Measurements from ENCODE around the gene DAP.
A peak's percentile ranks its signal among the peaks of the same experiment; 100 is the strongest.

Gene DAP

GRCh38 chr5:10760096-10760920, 726 bp downstream of the DAP start:
- peak; percentile 68 for DNase-seq

- DNase-seq, result no peak
These were observed 1.9 kb downstream of the DAP start for GRCh38 chr5:10759111-10759510.

GRCh38 chr5:10757922-10758555, 3.0 kb downstream of the DAP start:
- no peak for DNase-seq

GRCh38 chr5:10757043-10757442, 4.0 kb downstream of the DAP start:
- DNase-seq, result no peak

DNA sequence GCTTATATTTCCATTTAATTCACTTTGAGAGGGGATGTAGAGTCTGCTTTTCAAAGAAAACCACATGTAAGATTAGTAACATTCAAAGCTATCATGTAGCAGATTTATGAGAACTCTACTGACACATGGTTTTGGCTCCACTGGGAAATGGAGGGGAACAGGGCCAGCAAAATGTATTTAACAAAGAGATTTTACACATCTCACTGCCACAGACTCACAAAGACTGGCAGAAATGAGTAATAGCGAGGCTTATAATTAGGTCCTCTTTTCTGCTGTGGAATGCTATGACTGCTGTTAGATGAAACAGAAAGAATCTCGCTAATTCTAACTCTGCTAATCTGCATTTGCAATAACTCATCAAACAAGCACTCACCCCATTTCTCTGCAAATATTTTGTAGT, 4.5 kb downstream of the DAP start:
- DNase-seq, result peak; percentile 93

DNA sequence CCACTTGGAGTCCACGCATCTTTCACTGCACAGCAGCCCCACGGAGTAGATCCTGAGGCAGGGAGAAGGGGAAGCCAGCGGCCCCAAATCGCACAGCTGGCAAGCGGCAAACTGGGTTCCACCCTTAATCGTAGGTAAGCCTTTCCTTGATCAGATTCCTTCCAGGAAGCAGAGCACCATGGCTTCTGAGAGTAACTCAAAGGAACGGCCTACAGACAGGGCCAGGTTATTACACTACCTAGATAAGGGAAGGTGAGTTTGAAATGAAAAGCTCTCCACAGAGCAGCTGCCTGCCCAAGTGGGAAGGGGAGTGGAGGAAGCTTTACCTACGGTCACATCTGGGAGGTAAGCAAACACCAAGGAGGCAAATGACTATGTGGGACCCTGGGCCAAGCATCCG, 7.9 kb downstream of the DAP start:
- no peak for DNase-seq

DNA sequence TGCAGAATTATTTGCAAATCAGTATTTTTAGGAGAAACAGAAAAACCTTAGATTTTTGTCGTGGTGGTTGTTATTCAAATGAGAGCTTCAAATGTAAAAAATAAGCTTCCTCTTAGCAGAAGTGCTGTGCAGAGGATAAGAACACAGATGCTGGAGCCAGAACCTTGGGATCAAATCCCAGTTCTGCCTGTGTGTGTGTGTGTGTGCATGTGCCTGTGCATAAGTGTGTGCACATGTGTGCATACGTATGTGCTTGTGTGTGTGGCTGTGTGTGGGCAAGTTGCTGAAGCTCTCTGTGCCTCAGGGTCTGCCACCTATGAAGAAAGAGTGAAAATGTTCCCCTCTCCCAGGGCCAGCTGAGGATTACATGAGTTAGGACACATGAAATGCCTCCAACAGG, 8.6 kb downstream of the DAP start:
- no peak for DNase-seq

DNA sequence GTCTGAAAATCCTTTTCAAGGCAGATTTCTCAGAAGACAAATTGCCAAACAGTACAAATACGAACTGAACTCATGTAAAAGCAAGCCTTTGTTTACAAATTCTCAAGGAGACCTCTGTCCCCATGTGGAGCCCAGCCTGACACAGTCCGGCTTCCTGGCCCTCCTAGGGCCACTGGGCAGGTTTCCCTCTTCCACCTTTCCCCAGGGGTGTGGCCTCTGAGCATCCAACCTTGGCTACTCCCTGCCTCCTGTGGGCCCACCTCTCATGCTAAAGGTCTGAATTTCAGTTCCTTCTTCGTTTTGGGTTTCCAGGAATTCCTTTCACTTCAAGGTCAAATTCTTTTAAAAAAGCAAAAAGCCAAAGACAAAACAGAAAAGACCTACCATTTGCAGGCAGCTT, 10.1 kb downstream of the DAP start:
- DNase-seq, result no peak

- no peak for DNase-seq
These were observed 13.1 kb downstream of the DAP start for GRCh38 chr5:10747678-10748622.

DNA sequence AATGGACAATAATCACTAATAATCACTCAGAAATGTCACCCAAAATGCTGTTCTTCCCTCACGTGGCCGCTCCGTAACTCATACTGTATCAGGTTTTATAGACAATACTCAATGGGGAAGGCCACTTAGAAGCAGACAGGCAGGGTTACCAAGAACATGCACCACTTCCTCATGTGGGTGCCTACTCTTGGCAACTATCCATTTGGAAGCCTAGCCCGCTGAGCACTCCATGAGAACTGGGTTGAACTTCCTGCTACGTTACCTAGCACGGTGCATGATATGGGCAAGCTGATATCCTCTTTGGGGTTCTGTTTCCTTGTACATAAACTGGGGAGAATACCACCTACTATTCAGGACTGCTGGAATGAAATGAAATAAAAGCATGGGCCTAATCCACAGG, 14.3 kb downstream of the DAP start:
- DNase-seq, result no peak

DNA sequence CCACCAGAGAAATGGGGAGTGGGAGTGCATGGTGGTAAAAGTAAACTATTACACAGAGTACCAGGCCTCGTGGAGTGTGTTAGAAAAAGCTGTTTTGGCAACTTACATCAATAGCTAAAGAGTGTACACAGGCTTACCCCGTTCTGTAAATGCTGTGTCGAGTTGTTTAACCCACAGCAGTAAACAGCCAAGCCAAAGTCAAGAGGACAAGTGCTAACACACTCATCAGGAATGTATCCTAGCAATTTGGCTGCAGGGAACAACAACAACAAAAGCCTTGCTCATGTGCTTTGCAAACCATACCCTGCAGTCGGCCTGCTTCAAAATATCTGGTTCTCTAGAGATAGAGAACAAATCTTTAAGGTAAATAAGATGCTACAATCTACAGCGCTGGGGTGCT, 15.9 kb downstream of the DAP start:
- no peak for DNase-seq

GRCh38 chr5:10744681-10745080, 16.4 kb downstream of the DAP start:
- DNase-seq, result no peak

DNA sequence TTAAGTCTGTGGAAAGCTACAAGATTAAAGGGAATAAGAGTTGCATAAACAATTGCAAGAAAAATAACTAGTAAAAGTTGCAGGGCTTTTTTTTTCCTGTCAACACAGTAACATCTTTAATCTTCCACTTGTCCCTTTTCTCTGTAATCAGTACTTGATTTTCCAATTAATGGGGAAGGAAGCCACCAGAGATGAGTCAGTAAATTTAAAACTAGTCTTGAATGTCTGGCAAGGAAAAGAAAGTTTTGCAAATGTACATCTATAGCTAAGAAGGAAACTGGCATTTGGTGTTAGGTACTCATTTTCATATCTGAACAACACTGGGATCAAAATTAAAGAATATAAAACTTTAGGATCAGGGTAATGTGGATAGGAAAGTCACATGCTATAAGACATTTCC, 17.1 kb downstream of the DAP start:
- DNase-seq, result no peak

- DNase-seq, result no peak
These were observed 17.5 kb downstream of the DAP start for GRCh38 chr5:10743526-10743925.

DNA sequence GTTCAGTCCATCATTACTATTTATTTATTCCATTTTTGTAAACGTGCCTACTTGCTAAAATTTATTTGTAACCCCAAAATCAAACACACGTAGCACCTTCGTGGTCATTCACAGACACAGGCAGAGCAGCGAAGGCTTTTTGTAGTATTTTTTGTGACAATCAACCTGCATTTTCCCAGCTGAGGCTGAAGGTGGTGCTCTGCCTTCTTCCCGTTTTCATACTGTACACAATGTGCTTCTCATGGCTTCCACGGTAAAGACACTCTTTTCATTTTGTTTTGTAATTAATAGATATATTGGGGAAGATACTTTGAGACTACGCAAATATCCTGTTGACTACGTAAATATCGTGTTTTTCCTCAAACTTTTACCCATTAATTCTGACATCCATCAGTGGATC, 19.4 kb downstream of the DAP start:
- no peak for DNase-seq

GRCh38 chr5:10740384-10740783, 20.6 kb downstream of the DAP start:
- no peak for DNase-seq

DNA sequence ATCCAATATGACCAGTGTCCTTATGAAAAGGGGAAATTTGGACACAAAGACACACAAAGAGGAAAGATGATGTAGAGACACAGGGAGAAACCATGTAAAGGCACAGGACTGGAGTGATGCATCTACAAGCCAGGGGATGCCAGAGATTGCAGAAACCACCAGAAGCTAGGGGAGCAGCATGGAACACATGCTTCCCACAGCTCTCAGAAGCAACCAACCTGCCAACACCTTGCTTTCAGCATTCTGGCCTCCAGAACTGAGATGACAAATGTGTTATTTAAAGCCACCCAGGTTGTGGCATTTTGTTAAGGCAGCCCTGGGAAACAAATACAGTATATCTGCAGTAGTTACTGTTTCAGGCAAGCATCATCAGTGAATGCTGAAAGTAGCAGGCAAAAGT, 23.2 kb downstream of the DAP start:
- DNase-seq, result no peak

DNA sequence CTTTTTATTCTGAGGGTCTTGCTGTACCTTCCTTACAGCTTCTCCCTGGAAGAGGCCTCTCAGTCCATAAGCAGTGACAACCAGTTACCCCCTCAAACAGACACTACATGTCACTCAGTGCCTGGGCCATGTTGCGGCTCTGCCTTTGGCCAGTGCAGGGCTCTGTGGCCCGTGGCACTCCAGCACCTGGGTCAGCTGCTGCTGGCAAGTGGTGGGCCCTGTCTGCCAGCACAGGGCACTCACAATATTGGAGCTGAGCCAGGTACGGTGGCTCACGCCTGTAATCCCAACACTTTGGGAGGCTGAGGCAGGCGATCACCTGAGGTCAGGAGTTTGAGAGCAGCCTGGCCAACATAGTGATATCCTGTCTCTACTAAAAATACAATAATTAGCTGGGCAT, 24.2 kb downstream of the DAP start:
- no peak for DNase-seq

DNA sequence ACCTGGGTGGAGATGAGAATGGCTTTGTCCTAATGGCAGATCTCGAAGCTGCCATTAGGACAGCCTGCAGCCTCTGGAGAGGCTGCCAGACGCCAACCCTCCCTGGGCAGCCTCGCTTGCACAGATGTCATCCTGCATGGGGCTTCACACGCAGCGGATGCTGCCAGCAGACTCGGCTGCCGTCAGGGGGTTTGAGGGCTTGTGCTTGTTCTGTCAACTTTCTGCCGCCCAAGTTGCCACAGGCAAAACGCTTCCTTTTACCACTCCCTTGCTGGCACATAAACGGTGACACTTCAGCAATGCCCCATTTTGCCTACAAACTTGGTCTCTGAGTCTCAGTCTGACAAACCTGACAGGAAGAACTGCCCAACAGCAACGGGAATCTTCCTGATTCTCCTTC, 24.7 kb downstream of the DAP start:
- DNase-seq, result no peak

DNA sequence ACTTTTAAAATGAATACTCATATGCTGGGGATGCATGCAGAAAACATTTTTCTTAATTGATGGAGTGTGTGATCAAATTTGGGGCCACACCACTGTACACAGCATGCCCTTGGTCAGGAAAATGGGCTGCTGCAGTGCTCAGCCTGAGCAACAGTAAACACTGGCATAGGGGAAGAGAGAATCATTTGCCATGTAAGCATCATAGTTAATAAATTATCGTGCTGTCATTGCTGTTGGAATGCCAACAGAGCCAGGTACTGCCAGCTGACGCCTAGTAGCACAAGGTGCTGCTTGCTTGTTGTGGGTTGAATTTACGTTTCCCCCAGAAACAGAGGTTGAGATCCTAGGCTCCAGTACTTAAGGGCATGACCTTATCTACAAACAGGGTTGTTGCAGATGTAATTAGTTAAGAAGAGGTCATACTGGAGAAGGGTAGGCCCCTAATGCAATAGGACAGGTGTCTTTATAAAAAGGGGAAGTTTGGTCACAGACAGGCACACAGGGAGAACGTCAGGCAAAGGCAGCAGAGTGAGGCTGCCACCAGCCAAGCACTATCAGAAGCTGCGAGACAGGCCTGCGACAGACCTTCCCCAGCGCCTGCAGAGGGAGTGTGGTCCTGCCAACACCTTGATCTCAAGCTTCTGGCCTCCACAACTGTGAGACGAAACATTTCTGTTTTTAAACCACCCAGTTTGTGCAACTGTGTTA, 25.3 kb downstream of the DAP start:
- no peak for DNase-seq

GRCh38 chr5:10734832-10735523, 26.1 kb downstream of the DAP start:
- no peak for DNase-seq

DNA sequence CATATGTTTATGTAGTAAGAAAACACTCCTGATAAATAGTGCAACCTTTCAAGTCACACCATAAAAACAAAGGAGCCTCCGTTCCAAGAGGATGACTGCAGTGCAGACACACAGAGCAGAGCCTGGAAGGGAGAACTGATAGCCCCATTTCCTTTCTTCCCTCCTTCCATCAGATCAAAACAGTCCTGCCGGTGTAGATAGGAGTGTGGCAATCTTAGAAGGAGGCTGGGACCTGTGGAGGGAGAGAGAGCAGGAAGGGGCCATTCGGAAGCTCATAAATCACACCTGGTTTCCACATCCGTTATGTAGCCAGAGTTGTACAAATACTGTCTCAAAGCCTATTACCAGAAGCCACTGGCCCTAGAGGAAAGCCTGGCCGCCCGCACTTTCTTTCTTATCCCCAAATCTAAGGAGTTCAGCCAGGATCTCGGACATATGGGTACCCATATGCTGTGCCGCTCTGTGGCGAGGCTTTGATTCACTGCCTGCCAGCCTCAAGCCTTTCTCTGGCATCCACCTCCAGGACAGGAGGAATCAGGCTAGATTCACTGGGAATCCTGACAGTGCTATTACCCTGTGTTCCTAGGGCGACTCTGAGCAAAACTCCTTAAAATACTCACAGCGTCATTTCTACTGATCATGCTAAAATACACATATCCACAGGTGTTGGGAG, 26.9 kb downstream of the DAP start:
- DNase-seq, result no peak
